A549 (cell line): ENCODE results near the gene KRT7. TPM values are rescaled to one million over a fixed set of nuclear protein-coding genes. Genes with fewer than 3 reads are reported as not detected.

Experiments used
- ATAC-seq, 2 experiments: fragments of 200-7000 bp in 1 of 2; fragments of >200 bp in 1 of 2; cut with Nextera tagmentation in 1 of 2; cut with Tn5 transposase in 1 of 2; 3 replicates each; pipeline versions ENCODE4 v1.8.0 to v1.9.1; 2018 to 2020; ENCODE audit warnings: mild to moderate bottlenecking in 1 of 2, moderate library complexity in 1 of 2
- CTCF ChIA-PET: fragments of 300-600 bp; sonication (Branson Sonifier 250); formaldehyde crosslinking; extraction: SDS; loops from one replicate; lab custom pipeline; 2021; ENCODE audit warnings: antibody characterized with exemption, inconsistent platforms; lab: Yijun Ruan, JAX
- POLR2A ChIA-PET: fragments of 350-600 bp; formaldehyde crosslinking; extraction: SDS; loops from one replicate; lab custom pipeline; 2021; ENCODE audit warnings: antibody characterized with exemption, inconsistent platforms; lab: Yijun Ruan, JAX
- DNase-seq, 2 experiments: peaks; one replicate each; pipeline versions ENCODE4 v3.0.0 to v3.0.0-alpha.2; 2011 to 2016; ENCODE audit warnings: low read depth in 1 of 2, low spot score in 1 of 2
- FAIRE-seq: peaks from 2 replicates; lab custom pipeline; 2011; peaks lifted over from hg19 to GRCh38; lab: Jason Lieb, UNC
- H3K27ac ChIP-seq, 2 experiments: fragments of >200 bp; sonication (Bioruptor Twin); formaldehyde crosslinking; 3 replicates each; pipeline ENCODE4 v1.5.1; 2016 to 2017
- H3K4me1 ChIP-seq: fragments of >200 bp; sonication (Bioruptor Twin); formaldehyde crosslinking; 3 replicates; pipeline ENCODE4 v1.6.1; 2016
- H3K4me2 ChIP-seq: fragments of >200 bp; sonication (Bioruptor Twin); formaldehyde crosslinking; 3 replicates; pipeline ENCODE4 v1.6.1; 2016
- H3K4me3 ChIP-seq: fragments of >200 bp; sonication (Bioruptor Twin); formaldehyde crosslinking; 3 replicates; pipeline ENCODE4 v1.5.1; 2016
- H3K9me3 ChIP-seq: fragments of >200 bp; sonication (Bioruptor Twin); formaldehyde crosslinking; 3 replicates; pipeline ENCODE4 v1.6.1; 2016
- ATOH8 ChIP-seq: fragments of 250-450 bp; sonication (Bioruptor Pico); IDR thresholded peaks from 2 replicates; pipeline ENCODE4 v1.5.0; 2020; ENCODE audit warnings: low read depth, mild to moderate bottlenecking, moderate library complexity
- CBX8 ChIP-seq: fragments of 200-600 bp; sonication (generic); IDR thresholded peaks from 2 replicates; pipeline ENCODE4 v1.6.1; 2016
- CEBPB ChIP-seq, 2 experiments: fragments of >200 bp in 1 of 2; sonication (Bioruptor Twin) in 1 of 2; formaldehyde crosslinking in 1 of 2; IDR thresholded peaks; 2 replicates each; pipeline ENCODE4 v1.6.1; 2012 to 2016
- CHD2 ChIP-seq: fragments of 150-350 bp; IDR thresholded peaks from 2 replicates; pipeline ENCODE4 v1.6.1; 2014; ENCODE audit warnings: low read length; ENCODE audit not compliant: partially characterized antibody
- CHD4 ChIP-seq: fragments of 200-600 bp; sonication (generic); IDR thresholded peaks from 2 replicates; pipeline ENCODE4 v1.6.1; 2016; ENCODE audit warnings: antibody characterized with exemption, mild to moderate bottlenecking, borderline replicate concordance
- CTCF ChIP-seq: fragments of >200 bp; sonication (Bioruptor Twin); formaldehyde crosslinking; IDR thresholded peaks from 3 replicates; pipeline ENCODE4 v1.5.1; 2016
- E2F6 ChIP-seq: IDR thresholded peaks from 2 replicates; pipeline ENCODE4 v1.6.1; 2012; ENCODE audit warnings: low read depth, borderline replicate concordance
- EHMT2 ChIP-seq: fragments of 200-600 bp; sonication (generic); IDR thresholded peaks from 2 replicates; pipeline ENCODE4 v1.6.1; 2016; ENCODE audit warnings: antibody characterized with exemption, low read depth, mild to moderate bottlenecking, moderate library complexity
- ELK1 ChIP-seq: fragments of 150-350 bp; IDR thresholded peaks from 2 replicates; pipeline ENCODE4 v1.6.1; 2014; ENCODE audit warnings: low read depth, mild to moderate bottlenecking, low read length
- FOSL2 ChIP-seq, 2 experiments: fragments of 450-650 bp in 1 of 2; fragments of >200 bp in 1 of 2; sonication (Bioruptor Twin) in 1 of 2; formaldehyde crosslinking; IDR thresholded peaks; 2 replicates each; pipeline versions ENCODE4 v1.5.0 to v1.6.1; 2016 to 2020; ENCODE audit warnings: mild to moderate bottlenecking in 1 of 2, moderate library complexity in 1 of 2
- FOXS1 ChIP-seq: fragments of 250-450 bp; sonication (Bioruptor Pico); IDR thresholded peaks from 2 replicates; pipeline ENCODE4 v1.5.0; 2020; ENCODE audit warnings: mild to moderate bottlenecking, moderate library complexity
- GATA3 ChIP-seq: IDR thresholded peaks from 2 replicates; pipeline ENCODE4 v1.6.1; 2012; ENCODE audit warnings: borderline replicate concordance
- HDAC2 ChIP-seq: fragments of 200-600 bp; sonication (generic); IDR thresholded peaks from 2 replicates; pipeline ENCODE4 v1.6.1; 2016
- HEYL ChIP-seq: fragments of 250-450 bp; sonication (Bioruptor Pico); IDR thresholded peaks from 2 replicates; pipeline ENCODE4 v1.8.0; 2021; ENCODE audit warnings: mild to moderate bottlenecking, moderate library complexity
- HMGXB4 ChIP-seq: fragments of 250-450 bp; sonication (Bioruptor Pico); IDR thresholded peaks from 2 replicates; pipeline ENCODE4 v1.5.0; 2021; ENCODE audit warnings: mild to moderate bottlenecking, moderate library complexity, borderline replicate concordance
- KDM5A ChIP-seq: fragments of 200-600 bp; sonication (generic); IDR thresholded peaks from 2 replicates; pipeline ENCODE4 v1.6.1; 2016; ENCODE audit warnings: antibody characterized with exemption, mild to moderate bottlenecking
- MAX ChIP-seq: IDR thresholded peaks from 2 replicates; pipeline ENCODE4 v1.6.1; 2012
- NPAS2 ChIP-seq: fragments of 250-450 bp; sonication (Bioruptor Pico); IDR thresholded peaks from 2 replicates; pipeline ENCODE4 v1.8.0; 2022; ENCODE audit warnings: mild to moderate bottlenecking, moderate library complexity, borderline replicate concordance
- PBX3 ChIP-seq: IDR thresholded peaks from 2 replicates; pipeline ENCODE4 v1.6.1; 2012
- POLR2A ChIP-seq: IDR thresholded peaks from 2 replicates; pipeline ENCODE4 v1.6.1; 2012; ENCODE audit warnings: mild to moderate bottlenecking, low read length
- RARB ChIP-seq: fragments of 250-450 bp; sonication (Bioruptor Pico); IDR thresholded peaks from 2 replicates; pipeline ENCODE4 v1.8.0; 2021; ENCODE audit warnings: mild to moderate bottlenecking, moderate library complexity
- RCOR1 ChIP-seq: fragments of 150-350 bp; IDR thresholded peaks from 2 replicates; pipeline ENCODE4 v1.6.1; 2014; ENCODE audit warnings: antibody characterized with exemption, low read length, low read depth
- TFCP2L1 ChIP-seq: fragments of 250-450 bp; sonication (Bioruptor Pico); IDR thresholded peaks from 2 replicates; pipeline ENCODE4 v1.5.0; 2021; ENCODE audit warnings: mild to moderate bottlenecking
- USF2 ChIP-seq: fragments of 450-650 bp; IDR thresholded peaks from 2 replicates; pipeline ENCODE4 v1.6.1; 2014; ENCODE audit warnings: antibody characterized with exemption
- ZNF302 ChIP-seq: fragments of 250-450 bp; sonication (Bioruptor Pico); IDR thresholded peaks from 2 replicates; pipeline ENCODE4 v1.9.0; 2021; ENCODE audit warnings: inconsistent platforms, mild to moderate bottlenecking, moderate library complexity
- ZSCAN20 ChIP-seq: fragments of 250-450 bp; sonication (Bioruptor Pico); IDR thresholded peaks from 2 replicates; pipeline ENCODE4 v1.8.0; 2022; ENCODE audit warnings: mild to moderate bottlenecking, moderate library complexity
- WGBS: methylation state at CpG from one replicate; pipeline ENCODE4 v1.1.6; 2017; ENCODE audit errors: missing lambda C conversion rate; 5-methylcytosine and 5-hydroxymethylcytosine counted together
- polyA plus RNA-seq, 4 experiments: library from polyadenylated mRNA; depleted of rRNA in 3 of 4; stranded (reverse); fragments of >200 nt; fragmentation: RNase III in 1 of 4; extraction: RNeasy Plus Mini Kit Qiagen cat#74134 plus additional on column Dnase treatment in 1 of 4; gene quantifications; 2 replicates in 3 of 4; 3 replicates in 1 of 4; pipeline ENCODE4 v1.2.3, GENCODE V29; 2011 to 2017

KRT7 gene
- polyA plus RNA-seq, 2 of the 4 experiments (the other 2 are of a cell fraction): 2,623 to 3,055 TPM

- no peak for TF ChIP-seq USF2
- TF ChIP-seq HDAC2: no peak
- TF ChIP-seq CTCF: no peak
- no peak for TF ChIP-seq FOXS1 (CRISPR knock-in tag)
- TF ChIP-seq CBX8: no peak
- TF ChIP-seq GATA3: no peak
- TF ChIP-seq ATOH8 (CRISPR knock-in tag): no peak
- peak; percentile 56; the same call in 1 of the 2 replicates for TF ChIP-seq PBX3
- TF ChIP-seq HEYL (CRISPR knock-in tag): no peak
- TF ChIP-seq RARB (CRISPR knock-in tag): peak; percentile 19; the same call in 1 of the 2 replicates
- no peak for TF ChIP-seq E2F6
These were observed 16.5 kb downstream of the KRT7 start (continued) for GRCh38 chr12:52249511-52250047.

- ChIA-PET POLR2A (interaction anchor here (0.6 to 18.5 kb wide), 12 partner anchors 10 to 630 kb away, joined by 3 to 383 read pairs (median 7); partner anchors contain the start of genes KRT7 and KRT86), CTCF (interaction anchor here (1.1 to 14.8 kb wide), 15 partner anchors 9 to 630 kb away, joined by 3 to 321 read pairs (median 16); partner anchors contain the start of genes KRT7 and KRT86)
- peaks cover 96% of the 10 kb centered on the region for H3K4me1 ChIP-seq
- DNase-seq (peak in 1 of 2 experiments; percentile 70), ATAC-seq (peak; percentile 0; a peak in 1 of 6 replicates), FAIRE-seq (no peak)
- no peak overlapping the region for H3K4me3 ChIP-seq
- WGBS: 88% methylated on average over 52 of the region's 52 CpGs
- H3K4me2 ChIP-seq: no peak overlapping the region
- no peaks in the 10 kb centered on the region for H3K9me3 ChIP-seq
- H3K27ac ChIP-seq: peak overlapping the region; percentile 92 to 97
- TF ChIP-seq ZSCAN20 (no peak), CBX8 (no peak), PBX3 (peak; percentile 65; the same call in 1 of the 2 replicates), MAX (no peak; the same call in 1 of the 2 replicates), TFCP2L1 (CRISPR knock-in tag) (peak; percentile 96), CHD2 (peak; percentile 51), KDM5A (no peak), ZNF302 (CRISPR knock-in tag) (no peak), HMGXB4 (CRISPR knock-in tag) (peak; percentile 52; the same call in 1 of the 2 replicates), POLR2A (no peak), ELK1 (no peak), FOSL2 (IDR thresholded peaks at IDR 0.05) (no peak), FOSL2 (CRISPR knock-in tag; IDR thresholded peaks at IDR 0.05) (peak; percentile 7), EHMT2 (no peak), NPAS2 (CRISPR knock-in tag) (0 out of 2 replicates have a peak, but pooled peaks have one; percentile 13), RCOR1 (no peak), CEBPB (IDR thresholded peaks at IDR 0.05) (no peak), CHD4 (no peak)
These were observed 17.3 kb downstream of the KRT7 start for GRCh38 chr12:52250048-52250990.
